Chondrocyte (in vitro differentiated cells): Measurements from ENCODE around the gene CD36. TPM values are rescaled to one million over a fixed set of nuclear protein-coding genes. Genes with fewer than 3 reads are reported as not detected.
A peak's percentile ranks its signal among the peaks of the same experiment; 100 is the strongest.
"Not testable (repeated sequence)": the region's sequence is repeated elsewhere in the genome, so short reads cannot be mapped to it uniquely, and the experiment has no call there.

Experiments used
- DNase-seq: peaks from one replicate; pipeline ENCODE4 v3.0.0; 2021; ENCODE audit warnings: mixed read lengths, low spot score
- H3K27ac Mint-ChIP-seq: one replicate; pipeline ENCODE4 v1.8.0; 2021; ENCODE audit warnings: mild to moderate bottlenecking, moderate library complexity, mixed read lengths; ENCODE audit not compliant: unreplicated experiment
- H3K27me3 Mint-ChIP-seq: 2 replicates; pipeline ENCODE4 v1.8.0; 2021; ENCODE audit warnings: low read depth, mixed read lengths
- H3K36me3 Mint-ChIP-seq: 2 replicates; pipeline ENCODE4 v1.8.0; 2021; ENCODE audit warnings: low read depth, mixed read lengths
- H3K4me1 Mint-ChIP-seq: 2 replicates; pipeline ENCODE4 v1.8.0; 2021; ENCODE audit warnings: low read depth, mild to moderate bottlenecking, mixed read lengths
- H3K4me3 Mint-ChIP-seq: one replicate; pipeline ENCODE4 v1.8.0; 2021; ENCODE audit warnings: mild to moderate bottlenecking, moderate library complexity, mixed read lengths; ENCODE audit not compliant: unreplicated experiment
- H3K9me3 Mint-ChIP-seq: 2 replicates; pipeline ENCODE4 v1.8.0; 2021; ENCODE audit warnings: low read depth, mixed read lengths
- CTCF ChIP-seq: fragments of 200-600 bp; sonication (generic); IDR thresholded peaks from 2 replicates; pipeline ENCODE4 v1.5.0; 2021; ENCODE audit warnings: antibody characterized with exemption, mild to moderate bottlenecking, moderate library complexity
- total RNA-seq: library from RNA; stranded (reverse); gene quantifications from 3 replicates; pipeline ENCODE4 v1.2.1, GENCODE V29; 2021

CD36 gene
- total RNA-seq, 1 donor from 2014 or later: 0.72 TPM

- no peak overlapping the region for H3K27ac Mint-ChIP-seq
- no peak overlapping the region for H3K4me3 Mint-ChIP-seq
- no peak for DNase-seq
- TF ChIP-seq CTCF: peak; percentile 44
- no peaks in the 10 kb centered on the region for H3K27me3 Mint-ChIP-seq
- H3K36me3 Mint-ChIP-seq: no peaks in the 10 kb centered on the region
- H3K9me3 Mint-ChIP-seq: no peaks in the 10 kb centered on the region
- H3K4me1 Mint-ChIP-seq: peaks cover 9% of the 10 kb centered on the region
Measured at GRCh38 chr7:80661729-80662128, 23.3 kb downstream of the CD36 start.

- no peaks in the 10 kb centered on the region for H3K27me3 Mint-ChIP-seq
- no peaks in the 10 kb centered on the region for H3K9me3 Mint-ChIP-seq
- no peak for TF ChIP-seq CTCF
Measured at GRCh38 chr7:80662252-80662651, 23.8 kb downstream of the CD36 start.

GRCh38 chr7:80665526-80665925 is 27.1 kb downstream of the CD36 start:
- Mint-ChIP-seq H3K9me3 (no peaks in the 10 kb centered on the region), H3K27me3 (no peaks in the 10 kb centered on the region), H3K4me1 (no peaks in the 10 kb centered on the region), H3K4me3 (no peak overlapping the region), H3K27ac (no peak overlapping the region), H3K36me3 (no peaks in the 10 kb centered on the region)
- no peak for TF ChIP-seq CTCF
- no peak for DNase-seq

More at GRCh38 chr7:80662252-80662651, 23.8 kb downstream of the CD36 start:
- H3K36me3 Mint-ChIP-seq: no peaks in the 10 kb centered on the region
- no peak overlapping the region for H3K4me3 Mint-ChIP-seq
- DNase-seq: no peak
- H3K4me1 Mint-ChIP-seq: peaks cover 9% of the 10 kb centered on the region
- H3K27ac Mint-ChIP-seq: no peak overlapping the region

GRCh38 chr7:80666376-80666775 is 27.9 kb downstream of the CD36 start:
- H3K9me3 Mint-ChIP-seq: no peaks in the 10 kb centered on the region
- H3K27ac Mint-ChIP-seq: no peak overlapping the region
- no peaks in the 10 kb centered on the region for H3K27me3 Mint-ChIP-seq
- no peaks in the 10 kb centered on the region for H3K4me1 Mint-ChIP-seq
- no peaks in the 10 kb centered on the region for H3K36me3 Mint-ChIP-seq
- TF ChIP-seq CTCF: no peak
- DNase-seq: no peak
- H3K4me3 Mint-ChIP-seq: no peak overlapping the region

- H3K36me3 Mint-ChIP-seq, H3K4me3 Mint-ChIP-seq, DNase-seq, H3K9me3 Mint-ChIP-seq, H3K27ac Mint-ChIP-seq, H3K27me3 Mint-ChIP-seq, H3K4me1 Mint-ChIP-seq: not testable (repeated sequence)
Measured at GRCh38 chr7:80669367-80669766, 30.9 kb downstream of the CD36 start.

GRCh38 chr7:80671744-80672143 is 33.3 kb downstream of the CD36 start:
- Mint-ChIP-seq H3K27me3 (no peaks in the 10 kb centered on the region), H3K4me1 (no peaks in the 10 kb centered on the region), H3K36me3 (no peaks in the 10 kb centered on the region), H3K4me3 (no peak overlapping the region), H3K27ac (no peak overlapping the region), H3K9me3 (no peaks in the 10 kb centered on the region)
- no peak for TF ChIP-seq CTCF
- no peak for DNase-seq
